Spleen (tissue), 11 donors: ENCODE data around the gene ATP1A1. TPM values are rescaled to one million over a fixed set of nuclear protein-coding genes. Genes with fewer than 3 reads are reported as not detected.

Experiments used
- DNase-seq: peaks from one replicate; pipeline ENCODE4 v3.0.0-alpha.2; 2020
- H3K27ac ChIP-seq, 8 donors: fragments of 200-600 bp; sonication (generic) in 7 of 8; 1 replicate in 4 of 8; 2 replicates in 4 of 8; pipeline versions ENCODE4 v1.5.0 to v1.8.0; 2016 to 2021; ENCODE audit warnings: inconsistent platforms in 4 of 8, mild to moderate bottlenecking in 4 of 8, moderate library complexity in 1 of 8
- H3K27me3 ChIP-seq, 7 donors: fragments of 200-600 bp; sonication (generic) in 6 of 7; replicated peaks in 1 of 7; 1 replicate in 4 of 7; 2 replicates in 3 of 7; pipeline versions ENCODE4 v1.5.0 to v1.8.0; 2016 to 2021; ENCODE audit warnings: inconsistent platforms in 3 of 7, mild to moderate bottlenecking in 1 of 7
- H3K36me3 ChIP-seq, 6 donors: fragments of 200-600 bp; sonication (generic) in 5 of 6; 1 replicate in 4 of 6; 2 replicates in 2 of 6; pipeline versions ENCODE4 v1.5.0 to v1.8.0; 2016 to 2021; ENCODE audit warnings: inconsistent platforms in 2 of 6
- H3K4me1 ChIP-seq, 6 donors: fragments of 200-600 bp; sonication (generic) in 5 of 6; 1 replicate in 3 of 6; 2 replicates in 3 of 6; pipeline versions ENCODE4 v1.5.0 to v1.8.0; 2016 to 2021; ENCODE audit warnings: inconsistent platforms in 3 of 6
- H3K4me3 ChIP-seq, 8 donors: fragments of 200-600 bp; sonication (generic) in 7 of 8; 1 replicate in 4 of 8; 2 replicates in 4 of 8; pipeline versions ENCODE4 v1.5.0 to v1.8.0; 2016 to 2021; ENCODE audit warnings: inconsistent platforms in 4 of 8, mild to moderate bottlenecking in 4 of 8, moderate library complexity in 2 of 8
- H3K9me3 ChIP-seq, 8 donors: fragments of 200-600 bp; sonication (generic) in 7 of 8; 1 replicate in 4 of 8; 2 replicates in 4 of 8; pipeline versions ENCODE4 v1.5.0 to v1.8.0; 2016 to 2021; ENCODE audit warnings: inconsistent platforms in 4 of 8
- POLR2A ChIP-seq, 3 donors: fragments of 450-650 bp; IDR thresholded peaks; one replicate each; pipeline ENCODE4 v1.5.1; 2017; ENCODE audit warnings: antibody characterized with exemption in 3 of 3, mild to moderate bottlenecking in 1 of 3
- POLR2AphosphoS5 ChIP-seq, 3 donors: sonication (generic); formaldehyde crosslinking; IDR thresholded peaks; one replicate each; pipeline ENCODE4 v1.5.1; 2017; ENCODE audit warnings: antibody characterized with exemption in 3 of 3
- WGBS, 5 donors: extraction: QIAGEN DNeasy Blood & Tissue Kit in 3 of 5; methylation state at CpG; one replicate each; pipeline versions ENCODE4 v1.1.5 to v1.1.7; 2013 to 2018; 5-methylcytosine and 5-hydroxymethylcytosine counted together
- intact Hi-C: fragments of 100-400 bp; cut with DNase I; formaldehyde crosslinking; loops from one replicate; pipeline ENCODE4 v1.15.0; 2023; ENCODE audit warnings: low total_unique reads
- polyA plus RNA-seq, 3 donors: library from polyadenylated mRNA; stranded (reverse); fragments of 200-250 nt; gene quantifications; one replicate each; pipeline ENCODE4 v1.2.1, GENCODE V29; 2013
- total RNA-seq, 7 donors: library from RNA; depleted of rRNA in 3 of 7; stranded (reverse); fragments of >200 nt in 3 of 7; fragmentation: NEBNext Ultra II Directional in 4 of 7; extraction: Animal tissue kit (Norgen Biotek cat#: 25700) in 4 of 7; gene quantifications; one replicate each; pipeline versions ENCODE4 v1.1.0 to v1.2.1, GENCODE V29; 2016 to 2021
- TF ChIP-seq, protein P1 (sequence below), 11 experiments: fragments of 200-600 bp in 7 of 11; fragments of 450-650 bp in 4 of 11; sonication (generic) in 4 of 11; IDR thresholded peaks in 8 of 11; conservative IDR thresholded peaks in 3 of 11; 1 replicate in 7 of 11; 2 replicates in 4 of 11; pipeline versions ENCODE4 v1.4.0 to v1.8.0; 2016 to 2021; ENCODE audit warnings: antibody characterized with exemption in 11 of 11, inconsistent platforms in 4 of 11, mild to moderate bottlenecking in 1 of 11
- donor health status: healthy with polysubstance abuse.
- donor health status: DM: no; HTN: no; CAD: no; lungs with moderate emphysema.
- donor health status: DM: no; HTN: no; CAD: no.
- donor health status: Bipolar disorder and iron deficiency.
- donor health status: healthy.
- donor health status: DM: no; HTN: no; CAD: no.
- donor health status: DM: yes; HTN: yes; CAD: no.

Gene ATP1A1
- total and polyA plus RNA-seq, 10 donors, result 34.5 to 209 (median 130) TPM

GRCh38 chr1:116402333-116402732, 29.3 kb downstream of the ATP1A1 start:
- H3K4me1 ChIP-seq, result no peaks in the 10 kb centered on the region
- no peak for DNase-seq
- H3K4me3 ChIP-seq, result no peak overlapping the region
- WGBS, 5 donors, result 61 to 82% (median 67%) methylated on average over 3 of the region's 3 CpGs
- H3K27ac ChIP-seq, result no peak overlapping the region
- peaks cover 20 to 100% (median 96%) of the 10 kb centered on the region in 6 donors for H3K36me3 ChIP-seq
- intact Hi-C loops, result no loop called here
- TF ChIP-seq, protein P1, sequence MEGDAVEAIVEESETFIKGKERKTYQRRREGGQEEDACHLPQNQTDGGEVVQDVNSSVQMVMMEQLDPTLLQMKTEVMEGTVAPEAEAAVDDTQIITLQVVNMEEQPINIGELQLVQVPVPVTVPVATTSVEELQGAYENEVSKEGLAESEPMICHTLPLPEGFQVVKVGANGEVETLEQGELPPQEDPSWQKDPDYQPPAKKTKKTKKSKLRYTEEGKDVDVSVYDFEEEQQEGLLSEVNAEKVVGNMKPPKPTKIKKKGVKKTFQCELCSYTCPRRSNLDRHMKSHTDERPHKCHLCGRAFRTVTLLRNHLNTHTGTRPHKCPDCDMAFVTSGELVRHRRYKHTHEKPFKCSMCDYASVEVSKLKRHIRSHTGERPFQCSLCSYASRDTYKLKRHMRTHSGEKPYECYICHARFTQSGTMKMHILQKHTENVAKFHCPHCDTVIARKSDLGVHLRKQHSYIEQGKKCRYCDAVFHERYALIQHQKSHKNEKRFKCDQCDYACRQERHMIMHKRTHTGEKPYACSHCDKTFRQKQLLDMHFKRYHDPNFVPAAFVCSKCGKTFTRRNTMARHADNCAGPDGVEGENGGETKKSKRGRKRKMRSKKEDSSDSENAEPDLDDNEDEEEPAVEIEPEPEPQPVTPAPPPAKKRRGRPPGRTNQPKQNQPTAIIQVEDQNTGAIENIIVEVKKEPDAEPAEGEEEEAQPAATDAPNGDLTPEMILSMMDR (IDR thresholded peaks at IDR 0.05 in 8 of 11, conservative IDR thresholded peaks at IDR 0.05 in 3 of 11), result no peak
- no peak for TF ChIP-seq POLR2AphosphoS5 (IDR thresholded peaks at IDR 0.05)
- TF ChIP-seq POLR2A (IDR thresholded peaks at IDR 0.05), result no peak
- no peaks in the 10 kb centered on the region for H3K9me3 ChIP-seq
- H3K27me3 ChIP-seq, result no peaks in the 10 kb centered on the region

GRCh38 chr1:116403496-116404136, 30.6 kb downstream of the ATP1A1 start:
- Histone ChIP-seq H3K27ac (no peak overlapping the region), H3K4me3 (no peak overlapping the region), H3K4me1 (no peaks in the 10 kb centered on the region), H3K27me3 (no peaks in the 10 kb centered on the region), H3K9me3 (no peaks in the 10 kb centered on the region), H3K36me3 (peaks cover 12 to 100% (median 84%) of the 10 kb centered on the region in 6 donors)
- DNase-seq, result no peak
- no peak for TF ChIP-seq POLR2AphosphoS5 (IDR thresholded peaks at IDR 0.05)
- TF ChIP-seq POLR2A (IDR thresholded peaks at IDR 0.05), result no peak
- TF ChIP-seq, protein P1 (IDR thresholded peaks at IDR 0.05 in 8 of 11, conservative IDR thresholded peaks at IDR 0.05 in 3 of 11), result no peak
- intact Hi-C loops, result no loop called here
- 90 to 96% (median 93%) methylated on average over 7 of the region's 7 CpGs for WGBS, 5 donors

DNA sequence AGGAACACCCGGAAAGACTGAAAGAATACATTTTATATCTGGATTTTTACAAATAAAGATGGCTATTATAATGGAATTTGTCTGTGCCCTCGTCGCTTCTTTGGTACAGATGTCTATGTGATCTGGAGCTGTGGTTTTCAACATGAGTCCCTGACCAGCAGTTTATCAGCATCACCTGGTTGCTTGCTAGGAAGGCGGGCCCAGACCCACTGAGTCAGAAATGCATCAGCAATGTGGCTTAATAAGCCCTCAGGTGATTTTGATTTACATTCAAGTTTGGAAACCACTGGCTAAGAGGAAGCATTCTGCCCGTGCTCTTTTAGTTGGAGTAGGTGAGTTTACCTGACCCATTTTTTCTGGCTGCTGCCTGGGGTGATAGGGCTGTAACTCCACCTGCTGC, 31.7 kb downstream of the ATP1A1 start:
- H3K4me3 ChIP-seq, result no peak overlapping the region
- no peaks in the 10 kb centered on the region for H3K4me1 ChIP-seq
- H3K36me3 ChIP-seq, result peaks cover 12 to 100% (median 73%) of the 10 kb centered on the region in 6 donors
- H3K27me3 ChIP-seq, result no peaks in the 10 kb centered on the region
- no peak overlapping the region for H3K27ac ChIP-seq
- DNase-seq, result no peak
- intact Hi-C loops, result no loop called here
- WGBS, 5 donors, result 89 to 96% (median 93%) methylated on average over 5 of the region's 5 CpGs
- H3K9me3 ChIP-seq, result no peaks in the 10 kb centered on the region
- TF ChIP-seq POLR2A (IDR thresholded peaks at IDR 0.05) (no peak), POLR2AphosphoS5 (IDR thresholded peaks at IDR 0.05) (no peak)
- TF ChIP-seq, protein P1 (IDR thresholded peaks at IDR 0.05 in 8 of 11, conservative IDR thresholded peaks at IDR 0.05 in 3 of 11), result no peak

GRCh38 chr1:116405241-116406135, 32.4 kb downstream of the ATP1A1 start:
- no peak for DNase-seq
- H3K9me3 ChIP-seq, result no peaks in the 10 kb centered on the region
- H3K36me3 ChIP-seq, result peaks cover 11 to 98% (median 65%) of the 10 kb centered on the region in 6 donors
- intact Hi-C loops, result no loop called here
- no peak overlapping the region for H3K4me3 ChIP-seq
- H3K4me1 ChIP-seq, result no peaks in the 10 kb centered on the region
- WGBS, 5 donors, result 79 to 88% (median 83%) methylated on average over 14 of the region's 14 CpGs
- peak in 1 of 3 donors; percentile 14 for TF ChIP-seq POLR2AphosphoS5 (IDR thresholded peaks at IDR 0.05)
- TF ChIP-seq POLR2A (IDR thresholded peaks at IDR 0.05), result no peak
- H3K27ac ChIP-seq, result no peak overlapping the region
- H3K27me3 ChIP-seq, result no peaks in the 10 kb centered on the region
